ENCODE measurements around the gene TMPRSS9.

Gene TMPRSS9

DNA sequence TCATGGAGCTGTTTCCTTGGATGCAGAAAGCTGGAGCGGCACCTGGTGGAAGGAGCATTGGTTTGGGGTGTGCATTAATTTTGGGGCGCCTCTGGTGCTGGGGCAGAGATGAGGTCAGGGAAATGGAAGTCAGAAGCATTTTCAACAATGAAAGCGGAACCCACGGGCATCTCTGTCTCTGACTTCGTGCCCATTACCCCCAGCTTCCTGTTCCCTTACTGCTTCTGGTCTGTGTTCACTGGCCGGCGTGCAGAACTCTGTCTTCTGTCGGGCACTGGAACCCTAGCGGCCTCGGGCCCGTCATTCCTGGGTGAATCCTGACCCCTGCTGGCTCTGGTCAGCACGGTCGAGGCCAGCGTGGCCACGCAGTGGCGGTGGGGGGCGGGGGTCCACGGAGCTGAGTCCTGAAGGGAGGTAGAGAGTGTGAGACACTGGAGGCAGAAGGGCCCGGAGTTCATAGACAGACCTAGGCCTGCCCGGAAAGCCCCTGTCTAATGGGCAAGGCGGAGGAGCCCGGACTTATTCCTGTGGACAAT, 44.2 kb upstream of the TMPRSS9 start:
- 28% methylated on average over 22 of the region's 22 CpGs for WGBS
- Histone ChIP-seq H3K14ac (ENCODE audit: low read length in 2 of 2) (no peak overlapping the region), H2BK120ac (ENCODE audit: low read depth, low read length) (no peak overlapping the region), H4K8ac (ENCODE audit: low read length) (peak overlapping the region; percentile 35), H2AK5ac (ENCODE audit: low read length, severe bottlenecking) (no peak overlapping the region), H2BK15ac (ENCODE audit: low read depth, poor library complexity, severe bottlenecking) (no peak overlapping the region), H3K36me3 (ENCODE audit: control insufficient read depth in 1 of 2, insufficient read depth in 2 of 2, low read depth in 1 of 2, low read length in 2 of 2) (peaks cover 0 to 2% of the 10 kb centered on the region in 2 experiments), H3K79me1 (replicated peaks; ENCODE audit: low read length, poor library complexity, severe bottlenecking) (no peaks in the 10 kb centered on the region), H3K27me3 (ENCODE audit: control insufficient read depth in 1 of 2, insufficient read depth in 1 of 2, low read length in 2 of 2) (peaks cover 11 to 20% of the 10 kb centered on the region in 2 experiments), H3K18ac (ENCODE audit: low read depth in 1 of 2, low read length in 2 of 2) (peak overlapping the region in 1 of 2 experiments; percentile 23), H3K4me1 (ENCODE audit: control insufficient read depth, insufficient read depth, low read depth, low read length) (peaks cover 2% of the 10 kb centered on the region), H3K4me2 (ENCODE audit: low read length, poor library complexity, severe bottlenecking) (no peak overlapping the region), H2BK12ac (ENCODE audit: low read length in 2 of 2) (no peak overlapping the region), H3K4ac (ENCODE audit: low read depth in 1 of 2, low read length in 2 of 2) (no peak overlapping the region), H2AFZ (ENCODE audit: low read depth, low read length) (no peak overlapping the region), H4K91ac (ENCODE audit: low read length) (peak overlapping the region; percentile 43), H3K23ac (ENCODE audit: low read length in 2 of 2) (no peak overlapping the region), H3K4me3 (ENCODE audit: insufficient read depth in 1 of 2, low read depth in 1 of 2, low read length in 2 of 2) (peak overlapping the region in 1 of 2 experiments; percentile 7), H3K9ac (ENCODE audit: low read length) (no peak overlapping the region), H3K9me3 (ENCODE audit: control insufficient read depth, low read length) (peaks cover 11% of the 10 kb centered on the region), H3K27ac (ENCODE audit: low read length, poor library complexity, severe bottlenecking) (no peak overlapping the region), H2BK5ac (ENCODE audit: low read depth, low read length, poor library complexity, severe bottlenecking) (no peak overlapping the region)
- DNase-seq, result peak; percentile 59

DNA sequence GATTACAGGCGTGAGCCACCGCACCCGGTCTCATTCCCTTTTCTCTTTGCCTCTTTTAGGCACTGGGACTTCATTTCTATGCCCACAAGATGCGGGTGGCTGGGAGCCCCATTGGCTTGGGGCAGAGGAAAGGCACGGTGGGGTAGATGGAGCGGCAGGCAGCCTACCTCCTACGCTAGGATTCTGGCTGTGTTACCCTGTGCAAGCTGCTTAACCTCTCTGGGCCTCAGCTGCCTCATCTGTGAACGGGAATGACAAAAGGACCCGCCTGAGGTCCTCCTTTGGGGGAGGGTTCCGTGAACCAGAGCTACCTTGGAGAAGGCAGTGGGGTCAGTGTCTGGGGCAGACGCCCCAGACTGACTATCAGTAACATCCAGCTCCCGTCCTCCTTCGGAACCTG, 42.8 kb upstream of the TMPRSS9 start:
- H2BK15ac ChIP-seq (ENCODE audit: low read depth, poor library complexity, severe bottlenecking), result no peak overlapping the region
- no peak overlapping the region for H4K91ac ChIP-seq (ENCODE audit: low read length)
- no peak overlapping the region for H3K4me2 ChIP-seq (ENCODE audit: low read length, poor library complexity, severe bottlenecking)
- 87% methylated on average over 13 of the region's 13 CpGs for WGBS
- H3K4me3 ChIP-seq (ENCODE audit: insufficient read depth in 1 of 2, low read depth in 1 of 2, low read length in 2 of 2), result no peak overlapping the region
- H2BK12ac ChIP-seq (ENCODE audit: low read length in 2 of 2), result no peak overlapping the region
- no peak overlapping the region for H2AFZ ChIP-seq (ENCODE audit: low read depth, low read length)
- H2BK5ac ChIP-seq (ENCODE audit: low read depth, low read length, poor library complexity, severe bottlenecking), result no peak overlapping the region
- peaks cover 3% of the 10 kb centered on the region for H3K79me1 ChIP-seq (replicated peaks; ENCODE audit: low read length, poor library complexity, severe bottlenecking)
- no peak overlapping the region for H4K8ac ChIP-seq (ENCODE audit: low read length)
- peaks cover 2% of the 10 kb centered on the region for H3K4me1 ChIP-seq (ENCODE audit: control insufficient read depth, insufficient read depth, low read depth, low read length)
- H3K27me3 ChIP-seq (ENCODE audit: control insufficient read depth in 1 of 2, insufficient read depth in 1 of 2, low read length in 2 of 2), result peaks cover 8 to 12% of the 10 kb centered on the region in 2 experiments
- no peak overlapping the region for H2AK5ac ChIP-seq (ENCODE audit: low read length, severe bottlenecking)
- no peak overlapping the region for H3K23ac ChIP-seq (ENCODE audit: low read length in 2 of 2)
- no peak overlapping the region for H2BK120ac ChIP-seq (ENCODE audit: low read depth, low read length)
- no peak for DNase-seq
- H3K27ac ChIP-seq (ENCODE audit: low read length, poor library complexity, severe bottlenecking), result no peak overlapping the region
- H3K4ac ChIP-seq (ENCODE audit: low read depth in 1 of 2, low read length in 2 of 2), result no peak overlapping the region
- peaks cover 9 to 14% of the 10 kb centered on the region in 2 experiments for H3K36me3 ChIP-seq (ENCODE audit: control insufficient read depth in 1 of 2, insufficient read depth in 2 of 2, low read depth in 1 of 2, low read length in 2 of 2)
- no peak overlapping the region for H3K14ac ChIP-seq (ENCODE audit: low read length in 2 of 2)
- peaks cover 11% of the 10 kb centered on the region for H3K9me3 ChIP-seq (ENCODE audit: control insufficient read depth, low read length)
- H3K9ac ChIP-seq (ENCODE audit: low read length), result no peak overlapping the region
- no peak overlapping the region for H3K18ac ChIP-seq (ENCODE audit: low read depth in 1 of 2, low read length in 2 of 2)

DNA sequence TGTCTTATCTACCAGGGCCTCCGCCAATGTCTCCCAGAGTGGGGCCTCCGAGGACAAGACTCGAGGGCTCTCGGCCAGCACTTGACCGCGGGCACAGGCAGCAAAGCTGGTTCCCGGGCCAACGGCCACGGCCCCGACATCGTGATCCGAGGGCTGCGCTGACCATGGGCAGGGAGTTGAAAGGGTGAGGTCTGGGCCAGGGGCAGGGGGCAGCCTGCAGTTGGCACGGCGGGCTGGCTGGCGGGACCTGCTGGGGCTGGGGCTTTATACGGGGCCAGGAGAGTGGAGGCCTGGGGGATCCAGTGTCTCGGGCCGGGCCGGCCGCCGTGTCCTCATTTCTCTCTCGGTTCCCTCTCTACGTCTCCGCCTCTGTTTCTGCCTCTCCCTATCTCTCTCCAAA, 42.3 kb upstream of the TMPRSS9 start:
- Histone ChIP-seq H4K8ac (ENCODE audit: low read length) (no peak overlapping the region), H2BK12ac (ENCODE audit: low read length in 2 of 2) (peak overlapping the region in 1 of 2 experiments; percentile 12), H3K36me3 (ENCODE audit: control insufficient read depth in 1 of 2, insufficient read depth in 2 of 2, low read depth in 1 of 2, low read length in 2 of 2) (peaks cover 14 to 19% of the 10 kb centered on the region in 2 experiments), H3K9ac (ENCODE audit: low read length) (no peak overlapping the region), H2BK5ac (ENCODE audit: low read depth, low read length, poor library complexity, severe bottlenecking) (no peak overlapping the region), H3K18ac (ENCODE audit: low read depth in 1 of 2, low read length in 2 of 2) (no peak overlapping the region), H3K23ac (ENCODE audit: low read length in 2 of 2) (no peak overlapping the region), H3K4me1 (ENCODE audit: control insufficient read depth, insufficient read depth, low read depth, low read length) (peaks cover 2% of the 10 kb centered on the region), H2AK5ac (ENCODE audit: low read length, severe bottlenecking) (no peak overlapping the region), H3K9me3 (ENCODE audit: control insufficient read depth, low read length) (peaks cover 11% of the 10 kb centered on the region), H3K27me3 (ENCODE audit: control insufficient read depth in 1 of 2, insufficient read depth in 1 of 2, low read length in 2 of 2) (peaks cover 3 to 7% of the 10 kb centered on the region in 2 experiments), H3K4me3 (ENCODE audit: insufficient read depth in 1 of 2, low read depth in 1 of 2, low read length in 2 of 2) (no peak overlapping the region), H3K4me2 (ENCODE audit: low read length, poor library complexity, severe bottlenecking) (no peak overlapping the region), H3K4ac (ENCODE audit: low read depth in 1 of 2, low read length in 2 of 2) (no peak overlapping the region), H3K79me1 (replicated peaks; ENCODE audit: low read length, poor library complexity, severe bottlenecking) (peaks cover 5% of the 10 kb centered on the region), H2BK15ac (ENCODE audit: low read depth, poor library complexity, severe bottlenecking) (no peak overlapping the region), H2AFZ (ENCODE audit: low read depth, low read length) (no peak overlapping the region), H3K27ac (ENCODE audit: low read length, poor library complexity, severe bottlenecking) (no peak overlapping the region), H4K91ac (ENCODE audit: low read length) (peak overlapping the region; percentile 30), H2BK120ac (ENCODE audit: low read depth, low read length) (no peak overlapping the region), H3K14ac (ENCODE audit: low read length in 2 of 2) (no peak overlapping the region)
- 93% methylated on average over 15 of the region's 25 CpGs for WGBS
- no peak for DNase-seq

DNA sequence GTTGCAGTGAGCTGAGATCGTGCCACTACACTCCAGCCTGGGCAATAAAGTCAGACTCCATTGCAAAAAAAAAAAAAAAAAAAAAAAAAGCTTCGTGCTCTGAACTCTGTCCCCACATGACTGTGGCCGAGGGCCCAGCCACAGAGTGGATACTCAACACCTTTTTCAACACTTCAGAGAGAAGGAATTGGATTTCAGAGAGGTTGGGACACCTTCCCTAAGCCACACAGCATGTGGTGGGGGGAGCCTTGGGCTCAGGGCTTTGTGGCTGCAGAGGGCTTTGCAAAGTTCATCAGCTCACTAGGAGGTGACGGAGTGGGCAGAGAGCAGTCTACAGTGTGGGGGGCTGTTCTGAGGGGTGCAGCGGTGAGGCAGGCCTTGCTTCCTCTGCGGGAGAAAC, 41.1 kb upstream of the TMPRSS9 start:
- no peak overlapping the region for H4K91ac ChIP-seq (ENCODE audit: low read length)
- H2BK5ac ChIP-seq (ENCODE audit: low read depth, low read length, poor library complexity, severe bottlenecking), result no peak overlapping the region
- H2BK15ac ChIP-seq (ENCODE audit: low read depth, poor library complexity, severe bottlenecking), result no peak overlapping the region
- H3K9ac ChIP-seq (ENCODE audit: low read length), result no peak overlapping the region
- peaks cover 14 to 31% of the 10 kb centered on the region in 2 experiments for H3K36me3 ChIP-seq (ENCODE audit: control insufficient read depth in 1 of 2, insufficient read depth in 2 of 2, low read depth in 1 of 2, low read length in 2 of 2)
- no peak overlapping the region for H3K23ac ChIP-seq (ENCODE audit: low read length in 2 of 2)
- no peak overlapping the region for H3K4me3 ChIP-seq (ENCODE audit: insufficient read depth in 1 of 2, low read depth in 1 of 2, low read length in 2 of 2)
- H3K4me2 ChIP-seq (ENCODE audit: low read length, poor library complexity, severe bottlenecking), result no peak overlapping the region
- no peaks in the 10 kb centered on the region for H3K27me3 ChIP-seq (ENCODE audit: control insufficient read depth in 1 of 2, insufficient read depth in 1 of 2, low read length in 2 of 2)
- peaks cover 4% of the 10 kb centered on the region for H3K4me1 ChIP-seq (ENCODE audit: control insufficient read depth, insufficient read depth, low read depth, low read length)
- no peak overlapping the region for H4K8ac ChIP-seq (ENCODE audit: low read length)
- DNase-seq, result no peak
- no peak overlapping the region for H2BK120ac ChIP-seq (ENCODE audit: low read depth, low read length)
- H2AK5ac ChIP-seq (ENCODE audit: low read length, severe bottlenecking), result no peak overlapping the region
- peaks cover 11% of the 10 kb centered on the region for H3K9me3 ChIP-seq (ENCODE audit: control insufficient read depth, low read length)
- no peak overlapping the region for H3K27ac ChIP-seq (ENCODE audit: low read length, poor library complexity, severe bottlenecking)
- H3K14ac ChIP-seq (ENCODE audit: low read length in 2 of 2), result no peak overlapping the region
- no peak overlapping the region for H2BK12ac ChIP-seq (ENCODE audit: low read length in 2 of 2)
- peaks cover 6% of the 10 kb centered on the region for H3K79me1 ChIP-seq (replicated peaks; ENCODE audit: low read length, poor library complexity, severe bottlenecking)
- 97% methylated on average over 3 of the region's 6 CpGs for WGBS
- no peak overlapping the region for H2AFZ ChIP-seq (ENCODE audit: low read depth, low read length)
- H3K18ac ChIP-seq (ENCODE audit: low read depth in 1 of 2, low read length in 2 of 2), result no peak overlapping the region
- H3K4ac ChIP-seq (ENCODE audit: low read depth in 1 of 2, low read length in 2 of 2), result no peak overlapping the region

All from mesenchymal stem cell (in vitro differentiated cells and primary cell).